NCI-H69 (cell line): Measurements from ENCODE around the gene DCX.
"Not testable (repeated sequence)": the region's sequence is repeated elsewhere in the genome, so short reads cannot be mapped to it uniquely, and the experiment has no call there.

Source experiments
- DNase-seq: peaks from one replicate; lab custom pipeline; 2025; lab: John Stamatoyannopoulos, UW

Gene DCX

DNA sequence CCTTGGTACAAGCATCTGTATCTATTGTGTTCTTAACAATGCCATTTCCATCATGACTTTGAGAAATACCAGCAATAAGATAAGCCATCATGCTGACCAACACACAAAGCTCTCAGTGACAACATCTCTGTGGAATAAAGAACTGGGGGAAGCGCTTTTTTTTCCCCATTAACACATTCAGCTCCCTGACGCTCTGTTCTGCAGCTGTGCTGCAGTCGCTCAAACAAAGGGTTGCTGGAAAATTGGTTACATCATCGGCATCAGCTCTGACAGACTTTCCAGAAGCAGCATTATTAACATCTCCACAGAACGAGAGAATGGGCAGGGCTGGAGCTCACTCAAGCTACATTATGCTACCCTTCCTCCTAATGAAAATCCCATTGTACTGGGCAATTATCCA, 39.9 kb downstream of the DCX start:
- DNase-seq, result peak; percentile 82

DNA sequence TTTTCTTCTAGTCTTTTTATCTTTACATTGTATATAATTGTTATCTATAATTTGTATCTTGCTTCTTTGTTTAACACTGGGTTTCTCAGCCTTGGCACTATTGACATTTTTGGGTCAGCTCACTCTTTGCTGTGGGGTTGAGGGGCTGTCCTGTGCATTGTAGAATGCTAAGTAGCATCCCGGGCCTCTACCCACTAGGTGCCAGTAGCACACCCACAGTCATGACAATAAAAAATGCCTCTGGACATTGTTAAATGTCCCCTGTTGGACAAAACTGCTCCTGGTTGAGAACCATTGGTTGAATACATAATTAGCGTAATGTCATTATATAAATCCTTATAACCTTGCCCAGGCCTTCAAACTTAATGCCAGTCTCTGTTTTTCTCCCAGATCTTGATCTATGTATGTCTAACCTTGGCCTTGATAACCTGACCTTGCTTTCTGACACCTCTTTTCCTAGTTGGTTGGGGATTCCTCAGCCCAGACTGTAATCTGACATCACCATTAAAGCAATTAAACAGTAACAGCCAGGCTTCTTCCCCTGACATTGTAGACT, 46.1 kb downstream of the DCX start:
- DNase-seq, result peak; percentile 44

DNA sequence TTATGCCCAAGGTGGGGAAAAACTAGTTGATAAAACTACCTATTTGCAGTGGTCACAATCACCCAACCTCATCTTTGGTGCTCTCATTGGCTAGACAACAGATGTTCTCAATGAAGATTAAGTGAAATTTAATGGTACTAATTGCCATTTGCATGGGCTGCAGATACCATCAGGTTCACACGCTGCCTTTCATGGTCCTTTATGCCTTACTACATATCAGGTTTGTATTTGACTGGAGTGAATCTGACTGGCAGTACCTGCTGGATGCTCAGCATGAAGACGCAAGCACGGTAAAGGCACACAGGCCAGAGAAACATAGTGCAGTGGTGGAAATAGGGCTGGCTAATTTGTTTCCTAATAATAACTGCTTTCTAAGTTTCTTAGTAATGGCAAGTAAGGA, 48.3 kb downstream of the DCX start:
- DNase-seq, result peak; percentile 77

DNA sequence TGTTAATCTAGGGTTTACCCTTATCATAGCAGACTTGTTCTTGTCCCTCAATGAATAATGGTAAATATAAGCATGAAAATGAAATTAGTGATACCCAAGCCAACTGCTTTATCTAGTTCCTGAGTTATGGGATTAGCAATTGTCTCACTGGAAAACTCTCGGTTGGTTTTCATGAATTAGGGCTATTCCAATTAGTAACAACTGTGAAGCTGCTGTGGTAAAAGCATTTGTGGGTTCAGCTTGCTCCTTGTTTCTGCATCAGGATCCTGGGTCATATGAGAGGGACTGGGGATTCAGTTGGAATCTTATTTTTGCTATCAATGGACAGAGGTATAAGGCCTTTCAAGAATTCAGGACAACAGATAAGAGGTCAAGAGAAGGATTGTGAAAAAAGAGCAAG, 50.2 kb downstream of the DCX start:
- DNase-seq, result no peak

DNA sequence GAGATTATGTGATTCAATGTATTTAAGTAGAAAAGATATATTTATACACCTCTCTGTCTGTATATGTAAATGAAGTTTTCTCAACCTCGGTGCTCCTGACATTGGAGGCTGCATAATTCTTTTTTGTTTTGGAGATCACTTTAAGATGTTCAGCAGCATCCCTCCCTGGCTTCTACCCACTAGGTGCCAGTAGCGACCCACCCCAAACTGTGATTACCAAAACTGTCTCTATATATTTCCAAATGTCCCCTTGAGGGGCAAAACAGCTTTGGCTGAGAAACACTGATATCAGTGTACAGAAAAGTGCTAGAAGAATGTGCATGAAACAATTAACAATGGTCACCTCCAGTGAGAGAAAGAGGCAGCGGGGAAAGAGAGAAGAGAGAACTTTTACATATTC, 51.2 kb downstream of the DCX start:
- peak; percentile 58 for DNase-seq

DNA sequence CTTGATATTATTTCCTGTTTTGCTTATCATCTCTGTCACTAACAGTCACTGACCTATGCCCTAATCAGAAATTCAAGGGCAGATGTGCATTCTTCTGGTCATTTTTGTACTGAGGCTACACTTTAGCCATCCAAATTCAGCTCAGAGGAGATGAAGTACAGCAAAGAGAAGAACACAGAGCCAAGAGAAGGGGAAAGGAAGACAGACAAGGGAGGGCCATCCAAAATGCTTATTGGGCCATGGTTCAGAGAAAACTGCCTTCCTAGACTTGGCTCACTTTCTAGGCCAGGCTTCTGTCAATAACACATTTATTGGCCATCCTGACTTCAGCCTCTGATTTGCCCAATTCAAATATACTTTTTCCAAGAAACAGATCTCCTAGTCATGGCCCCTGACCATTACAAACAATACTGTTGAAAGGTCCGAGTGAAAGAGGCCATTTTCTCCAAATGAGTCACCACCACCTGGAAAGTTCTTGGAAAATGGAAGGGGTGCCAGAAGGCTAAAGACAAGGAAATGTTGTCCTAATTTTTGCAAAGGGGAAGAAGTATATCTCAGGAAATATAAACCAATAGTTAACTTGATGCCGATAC, 56.4 kb downstream of the DCX start:
- no peak for DNase-seq

DNA sequence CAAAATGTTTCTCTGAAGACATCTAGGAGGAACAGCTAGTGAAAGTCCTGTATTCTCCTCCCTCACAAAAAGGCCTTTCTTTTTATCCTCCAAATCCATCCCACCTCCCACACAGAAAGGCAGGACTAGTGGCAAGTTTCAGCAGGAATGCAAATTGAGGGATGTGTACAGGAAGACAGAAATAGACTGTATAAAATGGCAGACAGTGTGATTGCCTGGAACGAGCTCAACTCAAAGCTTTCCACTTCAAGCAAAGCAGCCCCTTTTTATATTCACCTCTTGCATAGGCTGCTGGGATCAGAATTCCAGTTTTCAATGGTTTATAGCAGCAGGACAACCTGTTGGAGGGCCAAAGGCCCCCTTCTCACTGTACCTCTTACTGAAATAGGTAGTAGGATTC, 57.5 kb downstream of the DCX start:
- DNase-seq, result no peak

DNA sequence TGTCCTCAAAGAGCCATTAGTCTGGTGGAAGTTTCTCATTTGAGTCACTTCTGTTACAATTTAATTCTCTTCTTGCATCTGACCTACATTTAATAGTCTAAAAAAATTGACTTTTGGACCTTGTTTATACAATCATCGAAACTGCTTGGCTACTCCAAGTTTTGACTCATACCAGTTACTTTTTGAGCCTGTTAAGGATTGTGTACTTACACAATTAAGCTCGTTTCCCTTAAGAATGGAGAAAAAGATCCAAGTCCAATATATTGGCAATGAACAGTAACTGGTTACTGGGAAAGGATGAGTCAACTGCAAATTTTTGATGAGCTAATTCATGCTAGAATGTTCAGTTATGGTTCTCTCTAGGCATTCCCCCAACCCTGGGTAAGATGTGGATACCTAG, 58.2 kb downstream of the DCX start:
- DNase-seq, result no peak

DNA sequence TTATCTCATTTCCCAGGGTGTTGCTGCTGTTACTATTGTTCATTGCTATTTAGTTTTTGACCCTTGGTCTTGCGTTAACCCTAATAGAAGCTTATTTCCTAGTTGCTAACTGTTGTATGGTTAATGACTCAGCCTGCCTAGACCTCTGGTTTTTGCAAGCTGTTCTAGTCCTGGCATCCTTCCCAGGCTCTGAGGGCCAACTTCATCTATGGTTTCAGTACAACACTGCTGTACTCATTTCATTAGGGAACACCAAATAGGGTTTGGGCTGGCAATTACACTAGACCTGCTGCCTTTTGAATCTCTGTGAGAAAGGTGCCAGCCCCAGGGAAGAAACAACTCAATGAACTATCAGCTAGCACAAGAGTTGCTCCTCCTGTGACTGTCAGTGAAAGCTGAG, 59.6 kb downstream of the DCX start:
- peak; percentile 96 for DNase-seq

DNA sequence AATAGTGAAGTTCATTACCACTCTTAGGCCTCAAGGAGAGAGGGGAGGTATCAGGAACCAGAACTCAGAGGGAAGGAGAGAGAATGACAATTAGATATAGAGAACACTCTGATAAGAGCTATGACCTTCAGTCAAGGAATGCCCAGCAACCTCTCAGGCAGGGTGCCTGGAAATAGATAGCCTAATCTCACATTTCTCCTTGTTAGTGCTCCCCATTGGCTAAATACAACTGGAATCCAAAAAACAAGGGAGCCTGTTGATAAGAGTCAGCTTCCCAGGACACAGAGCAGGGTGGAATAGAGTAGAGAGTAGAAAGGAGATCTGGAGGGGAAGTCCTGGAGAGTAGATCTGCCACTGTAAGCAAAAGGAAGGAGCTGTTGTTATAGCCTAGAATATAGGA, 62.1 kb downstream of the DCX start:
- DNase-seq, result no peak

DNA sequence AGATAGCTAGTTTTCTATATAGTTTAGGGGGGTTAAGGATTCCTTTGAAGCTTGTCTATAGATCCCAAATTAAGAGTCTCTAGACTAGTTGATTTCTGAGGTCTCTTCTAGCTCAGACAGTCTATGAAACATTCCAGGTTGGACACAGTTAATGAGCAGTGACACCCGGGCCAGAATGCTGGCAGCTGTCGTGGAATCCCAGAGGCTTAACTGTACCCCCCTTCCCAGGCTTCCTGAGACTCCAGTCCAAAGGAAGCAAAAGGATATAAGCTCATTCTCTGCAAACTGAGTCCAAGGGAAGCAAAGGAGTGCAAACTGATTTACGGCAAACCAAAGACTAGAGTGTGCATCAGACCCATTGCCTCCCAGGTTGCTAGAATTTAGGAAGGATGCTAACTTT, 62.9 kb downstream of the DCX start:
- DNase-seq, result no peak

DNA sequence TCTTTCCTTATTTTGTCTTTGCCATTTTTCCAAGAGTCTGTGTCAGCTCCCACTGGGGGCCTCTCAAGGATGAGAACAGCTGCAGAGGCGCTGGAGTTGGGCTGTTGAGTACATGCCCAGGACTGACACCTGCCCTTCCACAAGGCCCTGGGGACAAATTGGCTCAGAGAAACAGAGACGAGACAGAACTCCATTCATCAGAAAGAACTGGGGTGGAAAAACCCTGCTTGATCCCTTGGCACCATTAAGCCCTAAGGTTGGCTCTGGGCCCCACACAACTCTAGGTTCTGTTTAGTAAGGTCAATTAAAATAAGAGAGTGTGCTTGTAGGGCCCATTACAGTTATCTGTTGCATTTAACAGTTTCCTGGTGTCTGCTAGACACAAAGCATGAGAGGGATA, 63.6 kb downstream of the DCX start:
- DNase-seq, result peak; percentile 69

DNA sequence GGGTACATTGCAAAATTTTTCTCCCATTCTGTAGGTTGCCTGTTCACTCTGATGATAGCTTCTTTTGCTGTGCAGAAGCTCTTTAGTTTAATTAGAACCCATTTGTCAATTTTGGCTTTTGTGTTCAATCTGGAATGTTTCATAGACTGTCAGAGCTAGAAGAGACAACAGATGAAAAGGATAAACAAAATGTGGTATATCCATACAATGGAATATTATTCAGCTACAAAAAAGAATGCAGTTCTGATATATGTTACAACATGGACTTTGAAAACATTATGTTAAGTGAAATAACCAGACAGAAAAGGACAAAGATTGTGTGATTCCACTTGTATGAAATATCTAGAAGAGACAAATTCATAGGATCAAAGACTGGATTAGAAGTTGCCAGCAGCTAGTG, 65.8 kb downstream of the DCX start:
- DNase-seq, result not testable (repeated sequence)

DNA sequence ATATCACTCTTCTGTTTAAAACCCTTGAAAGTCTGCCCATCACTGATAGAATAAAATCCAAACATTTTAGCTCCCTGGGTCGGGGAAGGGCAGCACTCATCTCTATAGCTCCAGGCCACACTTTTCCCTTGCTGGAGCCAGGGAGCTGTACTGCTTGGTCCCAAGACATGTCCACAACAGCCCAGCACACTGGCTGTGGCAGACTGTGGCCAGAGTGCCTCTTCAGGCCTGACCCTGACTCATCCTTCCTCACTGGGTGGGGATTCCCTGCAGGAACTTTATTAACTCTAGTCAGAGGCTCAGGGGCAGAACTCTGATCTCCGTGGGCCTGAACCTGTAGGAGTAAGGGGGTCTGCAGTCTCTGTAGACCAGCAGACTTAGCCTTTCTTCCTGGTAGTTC, 71.9 kb downstream of the DCX start:
- DNase-seq, result no peak

DNA sequence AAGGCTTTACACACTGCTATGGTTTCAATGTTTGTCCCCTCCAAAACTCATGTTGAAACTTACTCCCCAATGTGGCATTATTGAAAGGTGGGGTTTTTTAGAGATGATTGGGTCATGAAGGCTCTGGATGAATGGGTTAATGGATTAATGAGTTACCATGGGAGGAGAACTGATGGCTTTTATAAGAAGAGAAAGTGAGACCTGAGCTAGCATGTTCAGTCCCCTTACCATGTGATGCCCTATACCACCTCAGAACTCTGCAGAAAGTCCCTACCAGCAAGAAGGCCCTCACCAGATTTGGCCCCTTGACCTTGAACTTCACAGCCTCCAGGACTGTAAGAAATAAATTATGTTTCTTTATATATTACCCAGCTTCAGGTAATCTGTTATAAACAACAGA, 72.8 kb downstream of the DCX start:
- no peak for DNase-seq

DNA sequence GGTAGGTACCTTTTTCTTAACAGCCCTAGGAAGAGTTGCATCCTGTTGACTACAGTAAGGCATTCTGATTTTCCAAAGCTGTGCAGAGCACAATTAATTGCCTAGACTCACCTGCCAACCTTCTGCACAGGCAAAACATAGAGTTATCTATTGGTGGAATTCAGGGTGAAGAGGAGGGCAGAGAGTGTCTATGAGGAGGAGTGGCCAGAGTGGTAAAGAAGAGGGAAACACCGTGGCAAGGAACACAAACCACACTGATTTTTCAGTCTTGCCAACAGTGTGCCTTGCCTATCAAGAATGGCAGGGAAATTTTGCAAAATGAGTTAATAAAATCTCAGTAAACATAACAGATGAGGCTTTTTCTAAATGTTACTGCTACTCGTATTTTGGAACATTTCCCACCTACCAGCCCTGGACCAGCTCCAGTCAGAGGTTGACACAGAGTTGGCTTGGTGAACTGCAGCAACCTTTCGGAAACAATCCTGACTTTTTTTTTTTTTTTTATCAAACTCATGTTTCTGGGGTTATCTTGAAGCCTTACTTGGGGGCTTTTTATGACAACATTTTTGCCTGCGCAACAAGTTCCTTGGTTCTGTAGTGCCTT, 73.8 kb downstream of the DCX start:
- peak; percentile 11 for DNase-seq

DNA sequence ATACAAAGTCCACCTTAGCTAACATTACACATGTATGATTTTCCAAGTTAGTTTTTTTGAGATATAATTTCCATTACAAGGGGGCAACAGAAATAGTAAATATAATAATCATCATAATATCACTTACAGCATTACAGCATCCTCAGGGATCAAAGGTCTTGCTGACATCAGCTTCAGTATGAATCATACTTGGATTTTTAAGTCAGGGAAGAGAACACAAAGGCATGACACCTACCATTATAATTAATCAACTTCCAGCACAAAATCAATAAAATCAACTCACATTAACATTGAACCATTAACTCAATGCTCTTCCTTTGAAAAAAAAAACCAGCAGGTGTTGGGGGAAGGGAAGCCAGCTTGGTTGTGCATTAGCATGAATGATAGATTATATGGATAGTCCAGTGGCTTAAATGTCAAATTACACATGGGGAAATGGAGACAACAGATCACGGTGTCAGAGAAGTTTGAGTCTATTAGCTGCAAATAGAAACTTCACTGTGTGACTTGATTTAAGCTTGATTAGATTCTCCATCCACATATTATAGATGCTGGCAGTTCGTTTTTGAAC, 74.8 kb downstream of the DCX start:
- DNase-seq, result peak; percentile 81

DNA sequence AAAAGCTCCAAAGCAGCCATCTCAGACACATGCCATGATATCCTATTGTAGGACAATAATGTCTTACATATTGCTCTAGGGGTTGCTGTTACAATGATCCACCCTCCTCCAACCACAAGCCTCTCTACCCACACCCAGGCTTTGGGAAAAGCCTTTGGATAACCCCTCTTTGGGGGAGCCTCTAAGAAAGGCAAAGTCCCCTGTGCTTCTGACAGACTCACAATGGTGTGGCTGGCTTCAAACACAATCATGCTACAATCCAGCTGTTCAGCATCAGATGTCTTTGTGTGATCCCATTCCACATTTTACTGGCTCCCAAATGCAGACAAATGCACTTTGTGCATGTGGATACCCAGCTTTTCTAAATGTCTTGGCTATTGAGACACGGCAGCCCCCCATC, 75.9 kb downstream of the DCX start:
- DNase-seq, result no peak

DNA sequence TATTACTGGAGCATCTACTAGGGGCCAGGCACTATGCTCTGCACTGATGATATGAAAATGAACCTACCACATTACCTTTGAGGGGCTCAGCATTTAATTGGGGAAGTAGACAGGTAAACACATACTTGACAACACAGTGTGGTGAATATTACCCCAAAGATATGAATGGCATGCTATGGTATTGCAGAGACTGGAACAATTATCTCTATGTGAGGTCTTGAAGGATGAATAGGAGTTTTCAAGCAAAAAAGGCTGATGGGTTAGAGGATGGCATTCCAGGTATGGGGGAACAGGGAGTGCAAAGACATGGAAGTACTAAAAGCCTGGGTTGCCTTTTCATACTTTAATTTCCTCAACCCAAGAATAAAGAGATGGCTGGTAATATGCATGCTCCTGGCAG, 82.6 kb downstream of the DCX start:
- DNase-seq, result no peak

DNA sequence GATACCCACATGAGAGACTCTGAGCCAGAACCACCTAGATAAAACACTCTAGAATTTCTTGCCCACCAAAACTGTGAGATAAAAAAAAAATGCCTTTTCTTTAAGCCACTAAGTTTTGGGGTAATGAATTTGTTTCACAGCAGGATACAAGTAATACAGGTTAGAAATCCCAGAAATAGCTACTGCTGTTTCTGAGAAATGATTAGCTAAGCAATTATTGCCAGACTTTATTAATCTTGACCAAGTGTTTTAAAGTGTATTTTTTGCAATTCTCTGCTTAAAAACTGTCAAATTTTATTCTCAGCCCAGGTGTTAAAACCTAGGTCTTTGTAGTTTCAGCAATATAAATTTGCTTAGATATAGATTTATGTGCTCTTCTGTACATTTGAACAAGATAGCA, 83.1 kb downstream of the DCX start:
- no peak for DNase-seq

DNA sequence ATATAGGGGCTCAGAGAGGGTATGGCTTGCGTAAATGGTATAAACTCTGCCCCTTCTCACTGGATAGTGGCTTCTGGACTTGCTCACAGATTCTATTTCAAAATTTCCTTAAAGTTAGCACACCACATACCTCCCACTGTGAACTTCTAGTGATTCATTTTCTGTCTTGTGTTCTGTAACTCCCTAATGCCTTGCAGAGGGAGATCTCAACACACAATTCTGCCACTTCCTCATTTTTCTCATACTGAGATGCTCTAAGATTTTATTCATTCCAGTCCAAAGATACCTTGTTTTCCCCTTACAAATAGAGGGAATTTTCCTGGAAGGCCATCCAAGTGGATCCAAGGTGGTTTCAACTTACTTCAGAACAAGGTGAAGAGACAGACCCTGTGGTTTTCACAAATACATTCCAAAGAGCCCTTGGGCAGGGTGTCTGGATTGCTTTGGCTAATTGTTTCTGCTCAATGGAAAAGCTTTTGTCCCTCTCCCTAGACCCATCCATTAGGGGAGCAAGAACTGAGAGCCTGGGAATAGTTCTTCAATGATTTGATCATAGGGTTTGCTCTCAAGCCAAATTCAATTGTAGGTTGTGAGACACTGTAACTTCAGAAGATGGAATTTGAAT, 89.6 kb downstream of the DCX start:
- DNase-seq, result peak; percentile 78

DNA sequence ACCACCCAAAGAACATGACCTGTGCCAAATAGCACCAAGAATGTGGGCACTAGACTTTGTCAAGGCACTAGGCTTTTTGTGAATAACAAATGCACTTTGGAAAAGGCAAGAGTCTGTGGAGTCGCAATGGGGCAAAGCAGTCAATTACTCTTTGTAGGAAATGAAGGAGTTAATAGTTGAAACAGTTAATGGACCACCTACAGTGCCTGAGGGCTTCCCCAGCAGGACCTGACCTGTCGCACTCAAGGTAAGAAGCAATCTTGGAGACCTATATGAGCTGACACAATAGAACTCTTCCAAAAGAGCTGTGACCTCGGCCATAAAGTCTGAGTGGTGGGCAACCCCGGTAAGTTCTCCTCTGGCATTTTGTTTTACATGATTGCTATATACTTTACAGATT, 92.5 kb downstream of the DCX start:
- DNase-seq, result peak; percentile 18

DNA sequence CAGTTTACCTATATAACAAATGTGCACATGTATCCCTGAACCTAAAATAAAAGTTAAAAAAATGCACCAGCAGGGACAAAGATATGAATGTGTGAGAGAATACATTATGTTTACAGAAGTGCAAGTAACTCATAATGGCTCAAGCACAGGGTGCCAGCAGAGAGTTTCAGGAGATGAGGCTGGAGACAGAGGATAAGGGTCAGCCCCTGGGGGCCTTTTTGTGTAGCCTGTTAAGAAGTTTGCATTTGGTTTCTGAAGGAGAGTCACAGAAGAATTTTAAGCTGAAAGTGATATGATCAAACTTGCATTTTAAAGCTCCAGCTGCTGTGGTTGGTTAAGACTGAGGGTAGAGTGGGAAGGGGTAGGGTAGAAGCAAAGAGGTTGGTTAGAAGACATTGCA, 93.1 kb downstream of the DCX start:
- DNase-seq, result no peak
